ENCODE data around the gene SLC25A21.

Gene SLC25A21

GRCh38 chr14:36935976-36936678 lies 236.3 kb downstream of the SLC25A21 start:
- TF ChIP-seq TAF1 (IDR thresholded peaks at IDR 0.05; ENCODE audit: low read depth) (no peak), YY1 (IDR thresholded peaks at IDR 0.05; ENCODE audit: low read depth) (no peak), FOXM1 (IDR thresholded peaks at IDR 0.05; ENCODE audit: borderline replicate concordance, low read depth) (no peak), REST (IDR thresholded peaks at IDR 0.05; ENCODE audit: low read depth) (no peak), RAD21 (IDR thresholded peaks at IDR 0.05; ENCODE audit: low read depth) (no peak), EGR1 (IDR thresholded peaks at IDR 0.05) (no peak), EP300 (IDR thresholded peaks at IDR 0.05; ENCODE audit: borderline replicate concordance) (no peak)

DNA sequence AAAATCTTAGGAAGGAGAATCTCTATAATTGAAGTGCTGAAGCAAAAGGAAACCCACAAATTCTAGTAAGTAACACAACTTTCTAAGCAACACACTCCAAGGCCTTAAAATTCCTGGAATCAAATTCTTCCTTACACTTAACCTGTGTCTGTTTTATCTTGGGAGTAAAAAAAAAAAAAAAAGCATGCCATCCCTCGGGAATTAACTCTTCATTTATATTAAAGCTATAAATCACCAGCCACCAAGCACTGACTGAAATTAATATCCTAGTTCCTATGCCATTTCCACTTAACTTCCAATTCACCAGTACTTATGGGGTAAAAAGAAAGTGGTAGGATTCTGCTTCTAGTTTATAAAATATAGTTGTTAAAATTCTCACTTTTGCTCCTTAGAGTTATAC lies 238.1 kb downstream of the SLC25A21 start:
- TF ChIP-seq REST (IDR thresholded peaks at IDR 0.05; ENCODE audit: low read depth) (no peak), TEAD4 (IDR thresholded peaks at IDR 0.05) (no peak), USF1 (IDR thresholded peaks at IDR 0.05) (no peak), TCF12 (IDR thresholded peaks at IDR 0.05; ENCODE audit: low read depth) (no peak), MAX (IDR thresholded peaks at IDR 0.05) (no peak), NFIC (IDR thresholded peaks at IDR 0.05) (no peak), YY1 (IDR thresholded peaks at IDR 0.05; ENCODE audit: low read depth) (no peak), FOXM1 (IDR thresholded peaks at IDR 0.05; ENCODE audit: borderline replicate concordance, low read depth) (no peak), CREB1 (IDR thresholded peaks at IDR 0.05; ENCODE audit: low read depth) (no peak), ZBTB7A (IDR thresholded peaks at IDR 0.05; ENCODE audit: low read depth) (no peak), CEBPB (IDR thresholded peaks at IDR 0.05) (no peak)

GRCh38 chr14:36931791-36932190 lies 240.6 kb downstream of the SLC25A21 start:
- TF ChIP-seq FOXM1 (IDR thresholded peaks at IDR 0.05; ENCODE audit: borderline replicate concordance, low read depth) (no peak), NFIC (IDR thresholded peaks at IDR 0.05) (no peak), REST (IDR thresholded peaks at IDR 0.05; ENCODE audit: low read depth) (no peak), CREB1 (IDR thresholded peaks at IDR 0.05; ENCODE audit: low read depth) (no peak), USF1 (IDR thresholded peaks at IDR 0.05) (no peak), EP300 (IDR thresholded peaks at IDR 0.05; ENCODE audit: borderline replicate concordance) (no peak), RAD21 (IDR thresholded peaks at IDR 0.05; ENCODE audit: low read depth) (no peak), TAF1 (IDR thresholded peaks at IDR 0.05; ENCODE audit: low read depth) (no peak), CEBPB (IDR thresholded peaks at IDR 0.05) (no peak), EGR1 (IDR thresholded peaks at IDR 0.05) (no peak)

DNA sequence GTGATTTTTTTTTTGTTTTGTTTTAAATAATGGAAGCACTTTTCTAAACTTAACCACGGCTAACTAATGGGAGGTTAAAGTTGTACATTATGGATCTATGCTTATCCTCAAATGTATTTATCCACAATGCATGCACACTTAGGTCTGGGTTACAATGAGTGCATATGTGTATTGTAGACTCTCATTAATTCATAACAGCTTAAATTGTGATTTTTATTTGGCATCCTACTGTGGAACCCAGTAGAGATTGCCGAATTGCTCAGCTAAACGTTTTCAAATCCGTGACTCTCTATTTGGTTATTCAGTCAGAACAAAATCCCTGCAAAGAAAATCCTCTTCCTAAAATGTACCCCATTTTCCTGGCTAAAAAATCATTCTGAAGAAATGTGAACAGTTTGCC lies 244.0 kb downstream of the SLC25A21 start:
- TF ChIP-seq CREB1 (IDR thresholded peaks at IDR 0.05; ENCODE audit: low read depth): no peak
- no peak for TF ChIP-seq EGR1 (IDR thresholded peaks at IDR 0.05)
- no peak for TF ChIP-seq YY1 (IDR thresholded peaks at IDR 0.05; ENCODE audit: low read depth)
- TF ChIP-seq EP300 (IDR thresholded peaks at IDR 0.05; ENCODE audit: borderline replicate concordance): no peak
- TF ChIP-seq USF1 (IDR thresholded peaks at IDR 0.05): no peak
- TF ChIP-seq REST (IDR thresholded peaks at IDR 0.05; ENCODE audit: low read depth): no peak
- TF ChIP-seq TEAD4 (IDR thresholded peaks at IDR 0.05): no peak
- no peak for TF ChIP-seq CEBPB (IDR thresholded peaks at IDR 0.05)
- no peak for TF ChIP-seq TCF12 (IDR thresholded peaks at IDR 0.05; ENCODE audit: low read depth)
